Spleen (tissue), 7 donors: ENCODE measurements around the gene IFNLR1.

ENCODE experiments used
- CTCF ChIP-seq, 11 experiments: fragments of 200-600 bp in 7 of 11; fragments of 450-650 bp in 4 of 11; sonication (generic) in 4 of 11; IDR thresholded peaks in 8 of 11; conservative IDR thresholded peaks in 3 of 11; 1 replicate in 7 of 11; 2 replicates in 4 of 11; pipeline versions ENCODE4 v1.4.0 to v1.8.0; 2016 to 2021; ENCODE audit warnings: antibody characterized with exemption in 11 of 11, inconsistent platforms in 4 of 11, mild to moderate bottlenecking in 1 of 11
- POLR2A ChIP-seq, 3 donors: fragments of 450-650 bp; IDR thresholded peaks; one replicate each; pipeline ENCODE4 v1.5.1; 2017; ENCODE audit warnings: antibody characterized with exemption in 3 of 3, mild to moderate bottlenecking in 1 of 3
- POLR2AphosphoS5 ChIP-seq, 3 donors: sonication (generic); formaldehyde crosslinking; IDR thresholded peaks; one replicate each; pipeline ENCODE4 v1.5.1; 2017; ENCODE audit warnings: antibody characterized with exemption in 3 of 3
- donor health status: DM: no; HTN: no; CAD: no; lungs with moderate emphysema.
- donor health status: DM: no; HTN: no; CAD: no.
- donor health status: DM: no; HTN: no; CAD: no.

GRCh38 chr1:24147194-24147593, 39.9 kb downstream of the IFNLR1 start:
- no peak for TF ChIP-seq POLR2A (IDR thresholded peaks at IDR 0.05)
- TF ChIP-seq CTCF (IDR thresholded peaks at IDR 0.05 in 8 of 11, conservative IDR thresholded peaks at IDR 0.05 in 3 of 11): no peak
- no peak for TF ChIP-seq POLR2AphosphoS5 (IDR thresholded peaks at IDR 0.05)
